T-helper 9 cell (primary cell): ENCODE measurements around the gene FAM219A.
"Not testable (repeated sequence)": the region's sequence is repeated elsewhere in the genome, so short reads cannot be mapped to it uniquely, and the experiment has no call there.

Experiments used
- DNase-seq: peaks from one replicate; pipeline ENCODE4 v3.0.0-alpha.2; 2020

FAM219A gene

GRCh38 chr9:34374905-34375552, 83.3 kb downstream of the FAM219A start:
- no peak for DNase-seq

- no peak for DNase-seq
Measured at GRCh38 chr9:34374339-34374738, 84.0 kb downstream of the FAM219A start.

GRCh38 chr9:34373749-34374148, 84.6 kb downstream of the FAM219A start:
- DNase-seq, result no peak

- no peak for DNase-seq
Measured at GRCh38 chr9:34372467-34373011, 85.8 kb downstream of the FAM219A start.

- no peak for DNase-seq
Measured at GRCh38 chr9:34371886-34372466, 86.4 kb downstream of the FAM219A start.

GRCh38 chr9:34370970-34371880, 87.1 kb downstream of the FAM219A start:
- no peak for DNase-seq

GRCh38 chr9:34370335-34370969, 87.9 kb downstream of the FAM219A start:
- DNase-seq, result no peak

GRCh38 chr9:34369636-34370035, 88.7 kb downstream of the FAM219A start:
- no peak for DNase-seq

- not testable (repeated sequence) for DNase-seq
Measured at GRCh38 chr9:34368796-34369195, 89.6 kb downstream of the FAM219A start.

GRCh38 chr9:34367751-34368410, 90.5 kb downstream of the FAM219A start:
- DNase-seq, result not testable (repeated sequence)

GRCh38 chr9:34366365-34366764, 92.0 kb downstream of the FAM219A start:
- DNase-seq, result no peak

GRCh38 chr9:34365282-34365681, 93.1 kb downstream of the FAM219A start:
- no peak for DNase-seq

- DNase-seq, result no peak
Measured at GRCh38 chr9:34363619-34364351, 94.6 kb downstream of the FAM219A start.

GRCh38 chr9:34362614-34363214, 95.7 kb downstream of the FAM219A start:
- DNase-seq, result no peak

GRCh38 chr9:34352957-34353356, 105.4 kb downstream of the FAM219A start:
- not testable (repeated sequence) for DNase-seq

- not testable (repeated sequence) for DNase-seq
Measured at GRCh38 chr9:34352122-34352652, 106.2 kb downstream of the FAM219A start.

- no peak for DNase-seq
Measured at GRCh38 chr9:34349324-34349723, 109.0 kb downstream of the FAM219A start.
